ENCODE data around the gene PLPP3. TPM values are rescaled to one million over a fixed set of nuclear protein-coding genes. Genes with fewer than 3 reads are reported as not detected.

The PLPP3 gene
- total and polyA plus RNA-seq, 9 of the 15 experiments (the other 6 are each of a cell fraction or from before 2014, with no cell fraction given): 0.07 to 0.54 (median 0.20) TPM

- no peak overlapping the region for H2AFZ ChIP-seq (ENCODE audit: low read depth, low read length)
- H3K27me3 ChIP-seq (ENCODE audit: control insufficient read depth in 2 of 2, insufficient read depth in 2 of 2, low read length in 2 of 2): peaks cover 4 to 19% of the 10 kb centered on the region in 2 experiments; a peak in 3 of 5 replicates
- no peak overlapping the region for H3K4me2 ChIP-seq (ENCODE audit: insufficient read depth, low read length)
- no peaks in the 10 kb centered on the region for H3K79me2 ChIP-seq (ENCODE audit: control insufficient read depth, insufficient read depth, low read length)
- no peaks in the 10 kb centered on the region for H3K9me3 ChIP-seq (replicated peaks; ENCODE audit: control insufficient read depth, insufficient read depth, low read depth, low read length)
- ATAC-seq (no peak), DNase-seq (ENCODE audit: extremely low read depth in 1 of 4, low spot score in 3 of 4) (no peak), FAIRE-seq (no peak)
- H3K4me1 ChIP-seq (replicated peaks in 1 of 2; ENCODE audit: control insufficient read depth in 2 of 2, insufficient read depth in 2 of 2, low read length in 2 of 2): peaks cover 0 to 13% of the 10 kb centered on the region in 2 experiments; a peak in 1 of 5 replicates
- H3K36me3 ChIP-seq (ENCODE audit: control insufficient read depth, insufficient read depth, low read length): no peaks in the 10 kb centered on the region
- no peak overlapping the region for H3K27ac ChIP-seq (ENCODE audit: extremely low read depth, low read depth, low read length)
- intact Hi-C loops (cut with micrococcal nuclease) (loop anchor here (10.0 kb wide), 1 partner anchor 346 kb away; no protein-coding TSS in a partner anchor), in situ Hi-C loops (cut with MboI) (loop anchor here (10.0 to 25.0 kb wide), 3 partner anchors 1193 to 1443 kb away; no protein-coding TSS in a partner anchor)
- H3K9ac ChIP-seq (ENCODE audit: insufficient read depth in 1 of 2, low read depth in 2 of 2, low read length in 2 of 2): no peak overlapping the region
- H3K9me1 ChIP-seq (ENCODE audit: control insufficient read depth, insufficient read depth, low read length): no peaks in the 10 kb centered on the region
- H3K4me3 ChIP-seq: no peak overlapping the region
- ChIA-PET POLR2A (no interaction called here), CTCF (ENCODE audit: low intra/inter-chr PET ratio) (no interaction called here)
- WGBS (ENCODE audit: insufficient coverage, low coverage, missing lambda C conversion rate): 7% methylated on average over 10 of the region's 10 CpGs
- BruUV-seq (replicated peaks): no TSS peak
- no peaks in the 10 kb centered on the region for H4K20me1 ChIP-seq (replicated peaks; ENCODE audit: control insufficient read depth, insufficient read depth, low read length)
- no peak for TF ChIP-seq ZNF75A (CRISPR knock-in tag; IDR thresholded peaks at IDR 0.05)
- TF ChIP-seq PHF8 (IDR thresholded peaks at IDR 0.05; ENCODE audit: borderline replicate concordance, low read length): no peak
- TF ChIP-seq PYGO2 (tag; IDR thresholded peaks at IDR 0.05): no peak
- TF ChIP-seq TSC22D4 (tag; IDR thresholded peaks at IDR 0.05): no peak
- no peak for TF ChIP-seq ZEB2 (IDR thresholded peaks at IDR 0.05)
- TF ChIP-seq, protein P1, sequence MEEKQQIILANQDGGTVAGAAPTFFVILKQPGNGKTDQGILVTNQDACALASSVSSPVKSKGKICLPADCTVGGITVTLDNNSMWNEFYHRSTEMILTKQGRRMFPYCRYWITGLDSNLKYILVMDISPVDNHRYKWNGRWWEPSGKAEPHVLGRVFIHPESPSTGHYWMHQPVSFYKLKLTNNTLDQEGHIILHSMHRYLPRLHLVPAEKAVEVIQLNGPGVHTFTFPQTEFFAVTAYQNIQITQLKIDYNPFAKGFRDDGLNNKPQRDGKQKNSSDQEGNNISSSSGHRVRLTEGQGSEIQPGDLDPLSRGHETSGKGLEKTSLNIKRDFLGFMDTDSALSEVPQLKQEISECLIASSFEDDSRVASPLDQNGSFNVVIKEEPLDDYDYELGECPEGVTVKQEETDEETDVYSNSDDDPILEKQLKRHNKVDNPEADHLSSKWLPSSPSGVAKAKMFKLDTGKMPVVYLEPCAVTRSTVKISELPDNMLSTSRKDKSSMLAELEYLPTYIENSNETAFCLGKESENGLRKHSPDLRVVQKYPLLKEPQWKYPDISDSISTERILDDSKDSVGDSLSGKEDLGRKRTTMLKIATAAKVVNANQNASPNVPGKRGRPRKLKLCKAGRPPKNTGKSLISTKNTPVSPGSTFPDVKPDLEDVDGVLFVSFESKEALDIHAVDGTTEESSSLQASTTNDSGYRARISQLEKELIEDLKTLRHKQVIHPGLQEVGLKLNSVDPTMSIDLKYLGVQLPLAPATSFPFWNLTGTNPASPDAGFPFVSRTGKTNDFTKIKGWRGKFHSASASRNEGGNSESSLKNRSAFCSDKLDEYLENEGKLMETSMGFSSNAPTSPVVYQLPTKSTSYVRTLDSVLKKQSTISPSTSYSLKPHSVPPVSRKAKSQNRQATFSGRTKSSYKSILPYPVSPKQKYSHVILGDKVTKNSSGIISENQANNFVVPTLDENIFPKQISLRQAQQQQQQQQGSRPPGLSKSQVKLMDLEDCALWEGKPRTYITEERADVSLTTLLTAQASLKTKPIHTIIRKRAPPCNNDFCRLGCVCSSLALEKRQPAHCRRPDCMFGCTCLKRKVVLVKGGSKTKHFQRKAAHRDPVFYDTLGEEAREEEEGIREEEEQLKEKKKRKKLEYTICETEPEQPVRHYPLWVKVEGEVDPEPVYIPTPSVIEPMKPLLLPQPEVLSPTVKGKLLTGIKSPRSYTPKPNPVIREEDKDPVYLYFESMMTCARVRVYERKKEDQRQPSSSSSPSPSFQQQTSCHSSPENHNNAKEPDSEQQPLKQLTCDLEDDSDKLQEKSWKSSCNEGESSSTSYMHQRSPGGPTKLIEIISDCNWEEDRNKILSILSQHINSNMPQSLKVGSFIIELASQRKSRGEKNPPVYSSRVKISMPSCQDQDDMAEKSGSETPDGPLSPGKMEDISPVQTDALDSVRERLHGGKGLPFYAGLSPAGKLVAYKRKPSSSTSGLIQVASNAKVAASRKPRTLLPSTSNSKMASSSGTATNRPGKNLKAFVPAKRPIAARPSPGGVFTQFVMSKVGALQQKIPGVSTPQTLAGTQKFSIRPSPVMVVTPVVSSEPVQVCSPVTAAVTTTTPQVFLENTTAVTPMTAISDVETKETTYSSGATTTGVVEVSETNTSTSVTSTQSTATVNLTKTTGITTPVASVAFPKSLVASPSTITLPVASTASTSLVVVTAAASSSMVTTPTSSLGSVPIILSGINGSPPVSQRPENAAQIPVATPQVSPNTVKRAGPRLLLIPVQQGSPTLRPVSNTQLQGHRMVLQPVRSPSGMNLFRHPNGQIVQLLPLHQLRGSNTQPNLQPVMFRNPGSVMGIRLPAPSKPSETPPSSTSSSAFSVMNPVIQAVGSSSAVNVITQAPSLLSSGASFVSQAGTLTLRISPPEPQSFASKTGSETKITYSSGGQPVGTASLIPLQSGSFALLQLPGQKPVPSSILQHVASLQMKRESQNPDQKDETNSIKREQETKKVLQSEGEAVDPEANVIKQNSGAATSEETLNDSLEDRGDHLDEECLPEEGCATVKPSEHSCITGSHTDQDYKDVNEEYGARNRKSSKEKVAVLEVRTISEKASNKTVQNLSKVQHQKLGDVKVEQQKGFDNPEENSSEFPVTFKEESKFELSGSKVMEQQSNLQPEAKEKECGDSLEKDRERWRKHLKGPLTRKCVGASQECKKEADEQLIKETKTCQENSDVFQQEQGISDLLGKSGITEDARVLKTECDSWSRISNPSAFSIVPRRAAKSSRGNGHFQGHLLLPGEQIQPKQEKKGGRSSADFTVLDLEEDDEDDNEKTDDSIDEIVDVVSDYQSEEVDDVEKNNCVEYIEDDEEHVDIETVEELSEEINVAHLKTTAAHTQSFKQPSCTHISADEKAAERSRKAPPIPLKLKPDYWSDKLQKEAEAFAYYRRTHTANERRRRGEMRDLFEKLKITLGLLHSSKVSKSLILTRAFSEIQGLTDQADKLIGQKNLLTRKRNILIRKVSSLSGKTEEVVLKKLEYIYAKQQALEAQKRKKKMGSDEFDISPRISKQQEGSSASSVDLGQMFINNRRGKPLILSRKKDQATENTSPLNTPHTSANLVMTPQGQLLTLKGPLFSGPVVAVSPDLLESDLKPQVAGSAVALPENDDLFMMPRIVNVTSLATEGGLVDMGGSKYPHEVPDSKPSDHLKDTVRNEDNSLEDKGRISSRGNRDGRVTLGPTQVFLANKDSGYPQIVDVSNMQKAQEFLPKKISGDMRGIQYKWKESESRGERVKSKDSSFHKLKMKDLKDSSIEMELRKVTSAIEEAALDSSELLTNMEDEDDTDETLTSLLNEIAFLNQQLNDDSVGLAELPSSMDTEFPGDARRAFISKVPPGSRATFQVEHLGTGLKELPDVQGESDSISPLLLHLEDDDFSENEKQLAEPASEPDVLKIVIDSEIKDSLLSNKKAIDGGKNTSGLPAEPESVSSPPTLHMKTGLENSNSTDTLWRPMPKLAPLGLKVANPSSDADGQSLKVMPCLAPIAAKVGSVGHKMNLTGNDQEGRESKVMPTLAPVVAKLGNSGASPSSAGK (IDR thresholded peaks at IDR 0.05): no peak
- TF ChIP-seq CBX2 (IDR thresholded peaks at IDR 0.05; ENCODE audit: insufficient read depth, low read length, poor library complexity, severe bottlenecking): no peak
- TF ChIP-seq, protein P2, sequence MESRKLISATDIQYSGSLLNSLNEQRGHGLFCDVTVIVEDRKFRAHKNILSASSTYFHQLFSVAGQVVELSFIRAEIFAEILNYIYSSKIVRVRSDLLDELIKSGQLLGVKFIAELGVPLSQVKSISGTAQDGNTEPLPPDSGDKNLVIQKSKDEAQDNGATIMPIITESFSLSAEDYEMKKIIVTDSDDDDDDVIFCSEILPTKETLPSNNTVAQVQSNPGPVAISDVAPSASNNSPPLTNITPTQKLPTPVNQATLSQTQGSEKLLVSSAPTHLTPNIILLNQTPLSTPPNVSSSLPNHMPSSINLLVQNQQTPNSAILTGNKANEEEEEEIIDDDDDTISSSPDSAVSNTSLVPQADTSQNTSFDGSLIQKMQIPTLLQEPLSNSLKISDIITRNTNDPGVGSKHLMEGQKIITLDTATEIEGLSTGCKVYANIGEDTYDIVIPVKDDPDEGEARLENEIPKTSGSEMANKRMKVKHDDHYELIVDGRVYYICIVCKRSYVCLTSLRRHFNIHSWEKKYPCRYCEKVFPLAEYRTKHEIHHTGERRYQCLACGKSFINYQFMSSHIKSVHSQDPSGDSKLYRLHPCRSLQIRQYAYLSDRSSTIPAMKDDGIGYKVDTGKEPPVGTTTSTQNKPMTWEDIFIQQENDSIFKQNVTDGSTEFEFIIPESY (CRISPR knock-in tag; IDR thresholded peaks at IDR 0.05): no peak
- TF ChIP-seq MAFG (tag; conservative IDR thresholded peaks at IDR 0.05): no peak
- no peak for TF ChIP-seq ZC3H11A (IDR thresholded peaks at IDR 0.05; ENCODE audit: low read depth, low read length)
Observed at GRCh38 chr1:56580771-56581170, 1.4 kb upstream of the PLPP3 start.
